CD4-positive, alpha-beta T cell treated with Interleukin-15 for 4 hours (primary cell): ENCODE results near the gene PIK3R2.
A peak's percentile ranks its signal among the peaks of the same experiment; 100 is the strongest.
"Not testable (repeated sequence)": the region's sequence is repeated elsewhere in the genome, so short reads cannot be mapped to it uniquely, and the experiment has no call there.

Source experiments
- DNase-seq: peaks from one replicate; pipeline ENCODE4 v3.0.0-alpha.2; 2020; ENCODE audit warnings: low spot score

Gene PIK3R2

DNA sequence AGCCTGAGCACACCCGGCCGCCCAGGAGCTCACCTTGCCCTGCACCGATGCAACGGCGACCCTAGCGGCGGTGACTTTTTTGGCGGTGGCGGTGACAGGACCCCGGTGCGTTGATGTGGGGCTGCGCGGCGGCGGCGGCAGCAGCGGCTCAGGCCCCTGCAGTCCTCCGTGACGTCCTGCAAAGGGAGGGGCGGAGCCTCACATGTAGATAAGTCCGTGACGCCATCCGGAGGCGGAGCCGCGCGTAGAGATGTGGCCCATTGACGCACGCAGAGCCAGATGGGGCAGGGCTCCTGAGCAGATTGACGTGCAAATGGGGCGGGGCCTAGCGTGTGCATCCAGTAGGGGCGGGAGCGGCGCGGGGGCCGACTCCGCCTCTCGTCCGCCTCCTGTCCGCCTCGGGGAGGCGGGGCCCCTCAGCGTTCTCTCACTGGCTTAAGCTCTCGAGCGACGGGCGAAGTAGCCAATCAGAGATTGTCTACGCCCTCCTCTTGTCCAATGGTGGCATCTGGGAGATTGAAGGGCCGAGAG, 51.0 kb downstream of the PIK3R2 start, which contains the start of gene RAB3A:
RAB3A (minus strand) TSS at position 180 of the 531 bp plus-strand sequence. CDS start 1,302 bp downstream, outside the sequence.
- peak; percentile 99 for DNase-seq

DNA sequence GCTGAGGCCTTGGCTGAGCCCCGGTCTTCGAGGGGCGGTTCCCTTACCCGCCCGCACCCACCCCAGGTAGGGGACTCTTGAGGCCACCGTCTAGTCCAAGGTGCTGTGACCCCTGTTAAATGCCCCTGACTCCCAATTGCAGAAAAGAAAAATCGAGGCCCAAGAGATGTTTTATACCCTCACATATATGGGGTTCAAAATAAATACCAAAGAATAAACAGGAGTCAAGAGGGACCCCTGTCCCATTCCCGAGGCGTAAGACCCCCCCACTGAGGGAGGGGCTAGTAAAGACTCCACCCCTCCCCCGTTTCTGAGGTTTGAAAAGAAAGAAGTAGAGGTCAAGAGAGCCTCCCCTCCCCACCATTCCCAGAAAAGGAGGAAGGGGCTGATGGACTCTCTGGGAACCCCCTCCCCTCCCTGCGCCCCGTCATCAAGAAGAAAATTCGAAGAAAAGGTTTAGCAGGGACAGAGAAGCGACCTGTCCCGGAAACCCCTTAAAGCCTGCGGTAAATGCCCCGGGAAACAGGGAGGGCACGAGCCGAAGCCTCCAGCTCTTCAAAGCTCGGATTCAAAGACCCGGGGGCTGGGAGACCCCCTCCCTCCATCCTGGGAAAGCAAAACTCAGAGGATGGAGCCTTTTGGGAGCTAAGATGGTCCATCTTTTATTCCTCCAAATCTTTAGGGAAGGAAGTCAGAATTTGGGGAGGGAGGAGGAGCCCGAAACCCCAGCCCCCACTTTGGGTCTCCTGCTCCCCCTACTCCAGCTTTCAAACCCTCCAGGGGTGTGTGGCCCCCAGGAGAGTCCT, 51.6 kb downstream of the PIK3R2 start:
- DNase-seq, result peak; percentile 48

DNA sequence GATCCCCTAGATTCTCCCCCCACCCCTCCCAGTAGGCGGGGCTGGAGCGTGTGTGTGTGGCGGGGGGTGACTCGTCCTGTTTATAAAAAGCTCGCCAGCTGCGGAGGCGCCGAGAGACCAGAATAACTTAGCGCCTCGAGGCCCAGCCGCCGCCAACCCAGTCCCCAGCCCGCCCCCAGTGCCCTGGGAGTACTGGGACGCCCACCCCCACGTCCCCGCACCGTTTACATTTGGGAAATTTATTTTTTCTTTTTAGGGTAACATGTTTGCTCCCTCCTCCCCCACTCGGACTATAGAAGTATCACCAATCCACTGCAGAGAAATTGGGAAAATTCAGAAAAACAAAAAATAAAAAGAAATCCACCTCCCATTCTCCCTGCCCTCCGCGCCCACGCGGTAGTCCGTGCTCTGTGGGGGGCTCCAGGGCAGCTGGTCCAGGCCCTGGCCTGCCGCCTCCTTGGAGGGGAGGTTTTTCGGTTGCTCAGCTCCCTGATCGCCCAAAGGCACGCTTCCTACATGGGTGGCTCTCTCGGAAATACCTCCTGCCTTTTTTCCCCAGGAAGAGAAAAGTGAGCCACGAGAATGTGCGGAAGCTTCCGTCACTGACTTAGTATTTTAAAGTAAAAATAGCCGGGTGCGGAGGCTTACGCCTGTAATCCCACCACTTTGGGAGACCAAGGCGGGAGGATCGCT, 52.4 kb downstream of the PIK3R2 start:
- DNase-seq, result peak; percentile 52

DNA sequence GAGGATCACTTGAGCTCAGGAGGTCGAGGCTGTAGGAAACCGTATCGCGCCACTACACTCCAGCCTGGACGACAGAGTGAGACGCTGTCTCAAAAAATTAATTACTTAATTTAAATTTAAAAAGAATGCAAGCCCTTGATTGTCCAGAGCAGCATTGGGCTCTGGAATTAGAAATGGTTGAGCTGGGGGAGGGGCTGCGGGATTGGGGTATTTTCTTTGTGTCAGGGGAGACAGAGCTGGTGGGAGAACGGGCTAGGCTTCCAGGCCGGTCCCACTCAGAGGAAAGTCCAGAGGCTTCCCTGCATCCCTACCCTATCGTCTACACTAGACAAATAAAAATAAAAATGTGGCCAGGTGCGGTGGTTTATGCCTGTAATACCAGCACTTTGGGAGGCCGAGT, 53.1 kb downstream of the PIK3R2 start:
- DNase-seq, result no peak

DNA sequence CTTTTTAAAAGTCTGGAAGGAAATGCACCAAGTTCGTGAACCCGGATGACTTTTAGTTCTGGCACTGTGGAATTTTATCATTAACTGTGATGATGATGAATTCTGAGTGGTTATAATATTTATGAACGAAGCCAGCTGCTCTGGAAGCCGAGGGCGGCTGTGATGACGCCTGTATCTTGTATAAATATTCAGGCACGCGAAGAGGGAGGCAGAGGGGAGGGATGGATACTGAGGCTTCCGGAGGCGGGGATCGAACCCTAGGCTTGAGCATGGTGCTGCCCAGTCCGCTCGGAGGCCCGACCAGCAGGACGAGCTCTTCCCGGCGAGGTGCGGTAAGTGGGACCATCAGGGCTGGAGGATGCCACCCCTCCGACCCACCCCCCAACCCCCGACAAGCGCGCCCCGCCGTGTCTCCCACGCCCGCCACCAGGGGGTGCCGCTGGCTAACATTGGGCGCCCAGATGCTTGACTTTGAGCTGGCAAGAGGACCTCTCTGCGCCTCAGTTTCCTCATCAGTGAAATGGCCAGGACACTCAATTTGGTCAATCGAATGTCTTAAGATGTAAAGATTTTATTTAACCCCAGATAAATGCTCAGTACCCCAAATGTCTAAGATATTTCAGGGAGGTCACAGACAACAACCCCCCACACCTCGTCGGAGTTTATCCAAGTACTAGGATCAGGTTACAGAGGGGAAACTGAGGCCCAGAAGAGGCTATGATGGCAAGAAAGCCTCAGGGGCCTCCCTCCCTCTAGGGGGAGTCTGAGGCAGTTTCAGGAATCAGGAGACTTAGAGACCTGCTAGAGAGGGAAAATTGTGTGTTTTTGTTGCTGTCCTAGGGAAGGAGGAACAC, 55.4 kb downstream of the PIK3R2 start:
- peak; percentile 35 for DNase-seq

DNA sequence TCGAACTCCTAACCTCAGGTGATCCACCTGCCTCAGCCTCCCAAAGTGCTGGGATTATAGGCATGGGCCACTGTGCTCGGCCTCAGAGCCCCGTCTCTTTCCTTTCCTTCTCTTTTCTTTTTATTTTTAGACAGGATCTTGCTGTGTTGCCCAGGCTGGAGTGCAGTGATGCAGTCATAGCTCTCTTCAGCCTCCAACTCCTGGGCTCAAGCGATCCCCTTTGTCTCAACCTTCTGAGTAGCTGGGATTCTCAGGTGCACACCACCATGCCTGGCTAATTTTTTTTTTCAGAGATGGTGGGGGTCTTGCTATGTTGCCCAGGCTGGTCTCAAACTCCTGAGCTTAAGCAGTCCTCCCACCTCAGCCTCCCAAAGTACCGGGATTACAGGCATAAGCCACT, 56.9 kb downstream of the PIK3R2 start:
- not testable (repeated sequence) for DNase-seq

DNA sequence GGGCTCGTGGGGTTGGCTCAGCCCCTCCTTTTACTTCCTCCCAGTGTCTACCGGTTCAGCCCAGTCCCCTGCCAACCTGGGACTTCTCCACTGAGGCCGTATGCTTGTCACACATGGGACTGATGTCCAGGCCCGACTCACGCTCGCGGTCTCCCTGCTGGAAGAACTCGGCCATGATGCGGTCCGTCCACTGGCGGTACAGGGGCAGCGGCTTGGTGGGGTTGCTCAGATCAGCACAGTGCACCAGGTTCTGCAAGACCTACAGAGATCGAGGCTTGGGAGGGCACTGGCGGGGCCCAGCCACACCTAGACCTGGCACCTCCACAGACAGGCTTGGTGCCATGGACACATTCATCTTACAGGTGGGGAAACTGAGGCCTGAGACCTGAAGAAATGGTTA, 58.7 kb downstream of the PIK3R2 start:
- no peak for DNase-seq

DNA sequence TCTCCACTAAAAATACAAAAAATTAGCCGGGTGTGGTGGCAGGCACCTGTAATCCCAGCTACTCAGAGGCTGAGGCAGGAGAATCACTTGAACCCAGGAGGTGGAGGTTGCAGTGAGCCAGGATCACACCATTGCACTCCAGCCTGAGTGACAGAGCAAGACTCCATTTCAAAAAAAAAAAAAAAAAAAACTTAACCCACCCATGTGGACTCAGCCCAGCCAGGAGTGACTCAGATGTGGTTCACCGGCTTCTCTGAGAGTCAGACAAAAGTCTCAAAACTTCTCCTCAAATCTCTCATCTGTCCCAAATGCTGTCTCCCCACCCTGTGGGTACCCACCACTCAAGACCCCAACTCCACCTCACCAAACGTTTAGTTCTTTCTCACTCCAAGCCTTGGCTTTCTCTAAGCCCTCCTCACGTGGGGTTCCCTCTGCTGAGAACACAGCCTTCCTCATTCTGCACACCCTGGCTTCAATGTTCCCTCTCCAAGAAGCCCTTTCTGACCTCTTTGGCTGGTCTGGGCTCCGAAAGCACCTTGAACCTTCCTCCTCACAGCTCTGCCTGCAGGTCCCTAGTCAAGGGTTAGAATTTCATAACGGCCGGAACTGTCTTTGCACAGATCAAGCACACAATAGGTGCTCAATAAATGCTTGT, 61.9 kb downstream of the PIK3R2 start:
- no peak for DNase-seq

DNA sequence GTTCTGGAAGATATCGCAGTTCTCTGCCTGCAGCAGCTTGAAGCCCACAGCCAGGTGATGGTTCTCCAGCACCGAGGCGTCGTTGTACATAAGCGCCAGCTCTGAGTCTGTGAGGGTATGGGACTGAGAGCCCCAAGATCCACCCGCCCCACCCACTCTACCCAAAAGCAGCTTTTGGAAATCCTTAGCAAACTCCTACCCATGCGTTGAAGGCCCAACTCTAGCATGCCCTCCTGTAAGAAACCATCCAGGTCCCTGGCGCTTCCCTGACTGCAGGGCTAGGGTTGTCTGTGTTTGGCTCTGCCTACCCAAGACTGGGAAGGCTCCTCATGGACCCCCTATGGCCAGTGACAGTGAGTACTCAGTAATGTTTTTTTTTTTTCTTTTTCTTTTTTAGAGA, 63.8 kb downstream of the PIK3R2 start:
- no peak for DNase-seq

DNA sequence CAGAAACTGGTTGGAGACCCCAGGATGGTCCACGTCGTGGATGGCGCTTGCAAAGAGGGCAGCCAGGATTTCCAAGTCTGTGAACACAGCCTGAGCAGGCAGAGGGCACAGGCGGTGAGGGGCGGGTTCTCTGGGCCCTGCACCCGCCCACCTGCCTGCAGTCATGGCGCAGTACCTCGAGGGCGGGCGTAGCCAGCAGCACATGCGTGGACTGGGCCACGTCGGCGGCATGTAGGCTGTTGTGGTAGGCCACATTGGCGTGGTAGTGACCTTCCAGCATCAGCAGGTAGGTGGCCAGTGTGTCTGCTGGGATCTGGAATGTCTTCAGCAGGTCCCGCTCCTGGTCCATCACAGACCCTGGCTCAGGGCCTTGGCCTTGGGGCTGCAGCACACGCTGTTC, 65.2 kb downstream of the PIK3R2 start:
- DNase-seq, result no peak

DNA sequence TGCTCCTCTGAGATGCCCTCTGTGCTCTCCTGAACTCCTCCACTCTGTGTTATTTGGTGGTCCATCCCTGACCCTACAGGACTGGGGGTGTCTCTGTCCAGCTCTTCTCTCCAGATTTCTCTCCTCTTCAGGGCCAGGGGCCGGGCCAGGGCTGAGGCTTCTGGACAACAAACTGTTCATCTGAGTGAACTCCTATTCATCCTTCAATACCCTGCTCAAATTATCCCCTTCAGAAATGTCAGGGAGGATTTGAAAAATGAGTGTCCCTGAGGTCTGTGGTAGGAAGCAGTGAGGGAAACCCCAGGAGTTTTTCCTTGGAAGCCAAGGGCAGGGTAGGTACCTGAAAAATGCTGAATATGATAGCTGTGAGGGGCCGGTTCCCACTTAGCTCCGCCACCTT, 65.6 kb downstream of the PIK3R2 start:
- DNase-seq, result no peak
